Pancreas (tissue), 10 donors: ENCODE results near the gene PACRG. TPM values are rescaled to one million over a fixed set of nuclear protein-coding genes. Genes with fewer than 3 reads are reported as not detected.

Source experiments
- ATAC-seq, 4 donors: fragments of 200-7000 bp; cut with Tn5 transposase; one replicate each; pipeline versions ENCODE4 v1.8.0 to v1.9.1; 2020; ENCODE audit warnings: mild to moderate bottlenecking in 4 of 4, moderate library complexity in 4 of 4
- DNase-seq, 6 donors: peaks; one replicate each; pipeline ENCODE4 v3.0.0-alpha.2; 2020
- FAIRE-seq: peaks from 2 replicates; lab custom pipeline; 2012; peaks lifted over from hg19 to GRCh38; lab: Jason Lieb, UNC
- H3K27ac ChIP-seq, 4 donors: fragments of 200-600 bp; sonication (generic); 1 replicate in 3 of 4; 2 replicates in 1 of 4; pipeline versions ENCODE4 v1.5.0 to v1.8.0; 2020
- H3K27me3 ChIP-seq, 4 donors: fragments of 200-600 bp; one replicate each; pipeline ENCODE4 v1.8.0; 2021
- H3K36me3 ChIP-seq, 3 donors: fragments of 200-600 bp; sonication (generic) in 1 of 3; one replicate each; pipeline versions ENCODE4 v1.5.0 to v1.8.0; 2020 to 2021
- H3K4me1 ChIP-seq, 3 donors: fragments of 200-600 bp; one replicate each; pipeline ENCODE4 v1.8.0; 2021
- H3K4me3 ChIP-seq, 4 donors: fragments of 200-600 bp; sonication (generic) in 2 of 4; one replicate each; pipeline versions ENCODE4 v1.5.0 to v1.8.0; 2020 to 2021
- H3K9me3 ChIP-seq, 4 donors: fragments of 200-600 bp; one replicate each; pipeline ENCODE4 v1.8.0; 2021
- CTCF ChIP-seq, 4 donors: fragments of 200-600 bp; sonication (generic) in 3 of 4; IDR thresholded peaks; one replicate each; pipeline versions ENCODE4 v1.5.0 to v1.8.0; 2021; ENCODE audit warnings: antibody characterized with exemption in 4 of 4
- WGBS, 2 donors: extraction: QIAGEN DNeasy Blood & Tissue Kit; methylation state at CpG; one replicate each; pipeline ENCODE4 v1.1.7; 2013; 5-methylcytosine and 5-hydroxymethylcytosine counted together
- intact Hi-C, 3 donors: fragments of 100-400 bp; cut with DNase I; formaldehyde crosslinking; loops; one replicate each; pipeline versions ENCODE4 v1.11.1 to v1.14.2; 2022
- polyA plus RNA-seq, 2 donors: library from polyadenylated mRNA; stranded (reverse); fragments of 200-250 nt; gene quantifications; one replicate each; pipeline ENCODE4 v1.2.3, GENCODE V29; 2013
- total RNA-seq, 6 donors: library from RNA; stranded (reverse); fragmentation: NEBNext Ultra II Directional in 4 of 6; extraction: Animal tissue kit (Norgen Biotek cat#: 25700) in 4 of 6; gene quantifications; one replicate each; pipeline versions ENCODE4 v1.2.1 to v1.2.4, GENCODE V29; 2021 to 2023
- donor health status: healthy with polysubstance abuse.
- donor health status: DM: no; HTN: no; CAD: no; lungs with moderate emphysema.
- donor health status: DM: no; HTN: no; CAD: no.
- donor health status: control.
- donor health status: control.
- donor health status: Bipolar disorder and iron deficiency.
- donor health status: DM: yes; HTN: yes; CAD: no.
- donor health status: DM: no; HTN: no; CAD: no.
- donor health status: DM: no; HTN: no; CAD: no.
- donor health status: DM: yes; HTN: yes; CAD: no.

PACRG gene
- total and polyA plus RNA-seq, 8 donors, result 2.5 to 7.1 (median 3.5) TPM

GRCh38 chr6:162854734-162855191 lies 127.0 kb downstream of the PACRG start:
- FAIRE-seq, result no peak

GRCh38 chr6:162856885-162857284 lies 129.1 kb downstream of the PACRG start:
- no peaks in the 10 kb centered on the region for H3K27me3 ChIP-seq
- ATAC-seq (peak; percentile 90 to 95 (median 94)), DNase-seq (peak in 3 of 6 donors; percentile 36 to 50 (median 49)), FAIRE-seq (peak; percentile 45)
- H3K4me3 ChIP-seq, result peak overlapping the region in 1 of 4 donors; percentile 26
- peak in 3 of 4 donors; percentile 30 to 37 (median 37) for TF ChIP-seq CTCF (IDR thresholded peaks at IDR 0.05)
- H3K4me1 ChIP-seq, result peaks cover 0 to 15% (median 10%) of the 10 kb centered on the region in 3 donors
- intact Hi-C loops, result loop anchor here in 1 of 3 donors (10.0 kb wide), 1 partner anchor 1098 kb away; no protein-coding TSS in a partner anchor
- H3K27ac ChIP-seq, result peak overlapping the region in 2 of 4 donors; percentile 40 to 42
- H3K36me3 ChIP-seq, result no peaks in the 10 kb centered on the region
- H3K9me3 ChIP-seq, result no peaks in the 10 kb centered on the region
- WGBS, 2 donors, result 3 to 6% methylated on average over 7 of the region's 7 CpGs

More at GRCh38 chr6:162854734-162855191, 127.0 kb downstream of the PACRG start:
- peaks cover 0 to 15% (median 10%) of the 10 kb centered on the region in 3 donors for H3K4me1 ChIP-seq
- H3K27ac ChIP-seq, result no peak overlapping the region
- no peaks in the 10 kb centered on the region for H3K9me3 ChIP-seq
- ATAC-seq (no peak), DNase-seq (no peak)
- no peaks in the 10 kb centered on the region for H3K27me3 ChIP-seq
- intact Hi-C loops, result loop anchor here in 1 of 3 donors (10.0 kb wide), 1 partner anchor 1100 kb away; no protein-coding TSS in a partner anchor
- H3K4me3 ChIP-seq, result no peak overlapping the region
- TF ChIP-seq CTCF (IDR thresholded peaks at IDR 0.05), result no peak
- no peaks in the 10 kb centered on the region for H3K36me3 ChIP-seq
- 89 to 90% methylated on average over 20 of the region's 20 CpGs for WGBS, 2 donors

GRCh38 chr6:162857326-162857725 lies 129.6 kb downstream of the PACRG start:
- H3K4me1 ChIP-seq, result peaks cover 0 to 15% (median 10%) of the 10 kb centered on the region in 3 donors
- no peak for TF ChIP-seq CTCF (IDR thresholded peaks at IDR 0.05)
- no peak for DNase-seq
- no peaks in the 10 kb centered on the region for H3K9me3 ChIP-seq
- H3K4me3 ChIP-seq, result peak overlapping the region in 1 of 4 donors; percentile 26
- intact Hi-C loops, result loop anchor here in 1 of 3 donors (10.0 kb wide), 1 partner anchor 1097 kb away; no protein-coding TSS in a partner anchor
- no peaks in the 10 kb centered on the region for H3K36me3 ChIP-seq
- no peak for FAIRE-seq
- peak overlapping the region in 2 of 4 donors; percentile 40 to 42 for H3K27ac ChIP-seq
- no peak for ATAC-seq
- H3K27me3 ChIP-seq, result no peaks in the 10 kb centered on the region
- WGBS, 2 donors, result 34 to 39% methylated on average over 2 of the region's 2 CpGs

GRCh38 chr6:162862462-162862861 lies 134.7 kb downstream of the PACRG start:
- TF ChIP-seq CTCF (IDR thresholded peaks at IDR 0.05), result no peak
- Histone ChIP-seq H3K4me1 (no peaks in the 10 kb centered on the region), H3K36me3 (no peaks in the 10 kb centered on the region), H3K4me3 (no peak overlapping the region), H3K27me3 (no peaks in the 10 kb centered on the region), H3K27ac (no peak overlapping the region), H3K9me3 (no peaks in the 10 kb centered on the region)
- intact Hi-C loops, result no loop called here
- 44 to 45% methylated on average over 3 of the region's 3 CpGs for WGBS, 2 donors
- DNase-seq, result no peak
- no peak for ATAC-seq
- FAIRE-seq, result no peak

- Histone ChIP-seq H3K27ac (no peak overlapping the region), H3K4me1 (no peaks in the 10 kb centered on the region), H3K4me3 (no peak overlapping the region), H3K9me3 (no peaks in the 10 kb centered on the region), H3K27me3 (no peaks in the 10 kb centered on the region), H3K36me3 (no peaks in the 10 kb centered on the region)
- WGBS, 2 donors, result 91 to 96% methylated on average over 5 of the region's 5 CpGs
- no peak for ATAC-seq
- no peak for TF ChIP-seq CTCF (IDR thresholded peaks at IDR 0.05)
- no peak for FAIRE-seq
- DNase-seq, result no peak
- intact Hi-C loops, result no loop called here
Measured at GRCh38 chr6:162862941-162863340, 135.2 kb downstream of the PACRG start.
